Astrocyte (in vitro differentiated cells and primary cell): Measurements from ENCODE around the gene GALNT3. TPM values are rescaled to one million over a fixed set of nuclear protein-coding genes. Genes with fewer than 3 reads are reported as not detected.

Experiments used
- DNase-seq: peaks from one replicate; pipeline ENCODE4 v3.0.0-alpha.2; 2010; ENCODE audit warnings: low read depth
- FAIRE-seq: peaks from 2 replicates; lab custom pipeline; 2011; peaks lifted over from hg19 to GRCh38; lab: Jason Lieb, UNC
- H2AFZ ChIP-seq: 2 replicates; pipeline ENCODE4 v1.6.0; 2012; ENCODE audit warnings: low read depth, low read length, inconsistent platforms
- H3K27ac ChIP-seq: 2 replicates; pipeline ENCODE4 v1.5.1; 2011; ENCODE audit warnings: low read depth, low read length, inconsistent platforms
- H3K27me3 ChIP-seq: 2 replicates; pipeline ENCODE4 v1.6.0; 2011; ENCODE audit warnings: low read length, inconsistent platforms; ENCODE audit not compliant: insufficient read depth
- H3K36me3 ChIP-seq: 2 replicates; pipeline ENCODE4 v1.5.1; 2011; ENCODE audit warnings: low read length, inconsistent platforms; ENCODE audit not compliant: insufficient read depth
- H3K4me1 ChIP-seq: 2 replicates; pipeline ENCODE4 v1.5.1; 2011; ENCODE audit warnings: low read length, inconsistent platforms; ENCODE audit not compliant: insufficient read depth
- H3K4me2 ChIP-seq: 2 replicates; pipeline ENCODE4 v1.6.0; 2012; ENCODE audit warnings: low read length, inconsistent platforms
- H3K4me3 ChIP-seq: 2 replicates; pipeline ENCODE4 v1.5.1; 2011; ENCODE audit warnings: low read depth, mild to moderate bottlenecking, low read length, inconsistent platforms; ENCODE audit not compliant: insufficient read depth
- H3K79me2 ChIP-seq: 2 replicates; pipeline ENCODE4 v1.6.0; 2012; ENCODE audit warnings: mild to moderate bottlenecking, low read length, inconsistent platforms; ENCODE audit not compliant: insufficient read depth
- H3K9ac ChIP-seq: 2 replicates; pipeline ENCODE4 v1.6.0; 2012; ENCODE audit warnings: mild to moderate bottlenecking, low read length, inconsistent platforms
- H3K9me3 ChIP-seq: 2 replicates; pipeline ENCODE4 v1.5.1; 2012; ENCODE audit warnings: low read depth, mild to moderate bottlenecking, low read length, inconsistent platforms; ENCODE audit not compliant: insufficient read depth
- H4K20me1 ChIP-seq: 2 replicates; pipeline ENCODE4 v1.6.0; 2012; ENCODE audit warnings: low read length, inconsistent platforms; ENCODE audit not compliant: insufficient read depth
- H3K27ac Mint-ChIP-seq: one replicate; pipeline ENCODE4 v1.8.0; 2021; ENCODE audit warnings: mild to moderate bottlenecking, mixed read lengths; ENCODE audit not compliant: unreplicated experiment
- H3K27me3 Mint-ChIP-seq: one replicate; pipeline ENCODE4 v1.8.0; 2021; ENCODE audit warnings: low read depth, mixed read lengths; ENCODE audit not compliant: unreplicated experiment
- H3K36me3 Mint-ChIP-seq: one replicate; pipeline ENCODE4 v1.8.0; 2021; ENCODE audit warnings: low read depth, mixed read lengths; ENCODE audit not compliant: unreplicated experiment
- H3K4me1 Mint-ChIP-seq: one replicate; pipeline ENCODE4 v1.8.0; 2021; ENCODE audit warnings: low read depth, mixed read lengths; ENCODE audit not compliant: unreplicated experiment
- H3K4me3 Mint-ChIP-seq: one replicate; pipeline ENCODE4 v1.8.0; 2021; ENCODE audit warnings: mild to moderate bottlenecking, moderate library complexity, mixed read lengths; ENCODE audit not compliant: unreplicated experiment
- H3K9me3 Mint-ChIP-seq: one replicate; pipeline ENCODE4 v1.8.0; 2021; ENCODE audit warnings: mild to moderate bottlenecking, mixed read lengths; ENCODE audit not compliant: unreplicated experiment
- EZH2 ChIP-seq: IDR thresholded peaks from 2 replicates; pipeline ENCODE4 v1.6.1; 2012; ENCODE audit warnings: mild to moderate bottlenecking, low read length, inconsistent platforms; ENCODE audit not compliant: insufficient read depth
- total RNA-seq: library from RNA; stranded (reverse); gene quantifications from 2 replicates; pipeline ENCODE4 v1.2.1, GENCODE V29; 2021
- TF ChIP-seq, protein P1 (sequence below): IDR thresholded peaks from 2 replicates; pipeline ENCODE4 v1.5.1; 2011; ENCODE audit warnings: low read depth, mild to moderate bottlenecking, inconsistent platforms, low read length, moderate library complexity; ENCODE audit not compliant: insufficient read depth

Gene GALNT3
- total RNA-seq, 1 donor from 2014 or later = 16.4 TPM

DNA sequence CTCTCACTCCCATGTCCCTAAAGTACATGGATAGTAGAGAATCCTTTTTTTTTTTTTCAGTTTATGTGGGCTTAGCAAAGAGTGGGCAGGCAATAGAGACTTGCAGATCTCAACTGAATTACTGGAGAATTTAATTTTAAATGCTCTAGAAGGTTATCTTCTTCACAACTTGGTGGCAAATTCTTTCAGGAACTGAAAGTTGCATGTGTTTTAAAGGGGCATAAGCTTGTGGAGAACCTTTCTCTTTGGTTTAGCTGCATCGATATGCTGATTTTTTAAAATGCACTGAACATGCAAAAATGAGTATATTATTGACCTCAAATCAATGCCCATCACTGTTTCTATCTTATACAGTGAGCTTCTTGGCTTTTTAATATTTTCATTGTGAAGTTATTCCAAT lies 24.9 kb upstream of the GALNT3 start:
- DNase-seq (no peak), FAIRE-seq (no peak)
- Mint-ChIP-seq H3K27ac (no peak overlapping the region), H3K36me3 (no peaks in the 10 kb centered on the region), H3K4me1 (peaks cover 7% of the 10 kb centered on the region), H3K4me3 (no peak overlapping the region), H3K27me3 (no peaks in the 10 kb centered on the region), H3K9me3 (no peaks in the 10 kb centered on the region)
- H3K4me2 ChIP-seq = no peak overlapping the region
- no peaks in the 10 kb centered on the region for H3K27me3 ChIP-seq
- no peaks in the 10 kb centered on the region for H4K20me1 ChIP-seq
- H3K4me1 ChIP-seq = no peaks in the 10 kb centered on the region
- H3K27ac ChIP-seq = no peak overlapping the region
- no peak overlapping the region for H2AFZ ChIP-seq
- no peaks in the 10 kb centered on the region for H3K9me3 ChIP-seq
- no peak overlapping the region for H3K4me3 ChIP-seq
- TF ChIP-seq EZH2 = no peak
- no peaks in the 10 kb centered on the region for H3K36me3 ChIP-seq
- H3K9ac ChIP-seq = no peak overlapping the region
- no peaks in the 10 kb centered on the region for H3K79me2 ChIP-seq

DNA sequence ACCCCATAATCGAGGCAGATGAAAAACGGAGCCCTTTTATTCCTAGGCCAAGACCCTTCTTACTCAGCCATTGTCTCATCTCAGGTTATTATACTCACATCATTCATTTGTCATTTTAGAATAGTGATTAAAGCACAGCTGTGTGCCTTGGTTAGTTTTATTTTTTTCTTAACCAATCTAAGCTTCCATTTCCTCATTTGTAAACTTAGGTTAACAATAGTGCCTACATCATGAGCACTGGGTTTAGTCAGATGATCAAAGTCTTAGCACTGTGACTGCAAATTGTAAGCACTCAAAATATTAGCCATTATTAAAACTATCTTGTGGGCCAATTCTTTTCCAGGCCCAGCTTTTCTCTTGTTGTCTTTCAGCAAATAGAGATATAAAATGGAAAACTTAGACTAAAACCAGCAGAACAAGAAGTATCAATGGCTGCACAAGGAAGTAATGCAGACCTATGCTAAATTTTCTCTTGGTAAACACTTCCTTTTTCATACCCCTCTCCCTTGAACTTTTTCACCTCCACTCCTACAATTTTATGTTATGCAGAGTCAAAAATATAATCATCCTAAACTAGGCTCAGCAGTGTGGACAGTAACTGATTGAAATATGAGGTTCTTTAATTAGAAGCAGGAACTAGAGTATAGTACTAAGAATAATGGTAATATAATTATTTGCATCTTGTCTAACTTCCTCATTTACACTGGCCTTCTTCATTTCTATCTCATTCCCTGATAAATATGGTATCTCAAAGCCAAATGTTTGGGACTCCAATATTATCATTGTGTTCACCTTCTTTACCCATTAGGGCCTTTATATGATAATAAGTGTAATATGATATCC lies 21.5 kb upstream of the GALNT3 start:
- Histone ChIP-seq H3K4me3 (no peak overlapping the region), H3K79me2 (no peaks in the 10 kb centered on the region), H3K9ac (no peak overlapping the region), H3K27me3 (no peaks in the 10 kb centered on the region), H3K27ac (no peak overlapping the region), H3K4me1 (no peaks in the 10 kb centered on the region), H3K4me2 (no peak overlapping the region), H4K20me1 (no peaks in the 10 kb centered on the region), H3K9me3 (no peaks in the 10 kb centered on the region), H2AFZ (no peak overlapping the region), H3K36me3 (no peaks in the 10 kb centered on the region)
- no peak overlapping the region for H3K4me3 Mint-ChIP-seq
- H3K27ac Mint-ChIP-seq = no peak overlapping the region
- H3K27me3 Mint-ChIP-seq = no peaks in the 10 kb centered on the region
- H3K9me3 Mint-ChIP-seq = no peaks in the 10 kb centered on the region
- peaks cover 7% of the 10 kb centered on the region for H3K4me1 Mint-ChIP-seq
- no peak for DNase-seq
- H3K36me3 Mint-ChIP-seq = no peaks in the 10 kb centered on the region
- FAIRE-seq = no peak
- TF ChIP-seq, protein P1, sequence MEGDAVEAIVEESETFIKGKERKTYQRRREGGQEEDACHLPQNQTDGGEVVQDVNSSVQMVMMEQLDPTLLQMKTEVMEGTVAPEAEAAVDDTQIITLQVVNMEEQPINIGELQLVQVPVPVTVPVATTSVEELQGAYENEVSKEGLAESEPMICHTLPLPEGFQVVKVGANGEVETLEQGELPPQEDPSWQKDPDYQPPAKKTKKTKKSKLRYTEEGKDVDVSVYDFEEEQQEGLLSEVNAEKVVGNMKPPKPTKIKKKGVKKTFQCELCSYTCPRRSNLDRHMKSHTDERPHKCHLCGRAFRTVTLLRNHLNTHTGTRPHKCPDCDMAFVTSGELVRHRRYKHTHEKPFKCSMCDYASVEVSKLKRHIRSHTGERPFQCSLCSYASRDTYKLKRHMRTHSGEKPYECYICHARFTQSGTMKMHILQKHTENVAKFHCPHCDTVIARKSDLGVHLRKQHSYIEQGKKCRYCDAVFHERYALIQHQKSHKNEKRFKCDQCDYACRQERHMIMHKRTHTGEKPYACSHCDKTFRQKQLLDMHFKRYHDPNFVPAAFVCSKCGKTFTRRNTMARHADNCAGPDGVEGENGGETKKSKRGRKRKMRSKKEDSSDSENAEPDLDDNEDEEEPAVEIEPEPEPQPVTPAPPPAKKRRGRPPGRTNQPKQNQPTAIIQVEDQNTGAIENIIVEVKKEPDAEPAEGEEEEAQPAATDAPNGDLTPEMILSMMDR = no peak
- no peak for TF ChIP-seq EZH2

DNA sequence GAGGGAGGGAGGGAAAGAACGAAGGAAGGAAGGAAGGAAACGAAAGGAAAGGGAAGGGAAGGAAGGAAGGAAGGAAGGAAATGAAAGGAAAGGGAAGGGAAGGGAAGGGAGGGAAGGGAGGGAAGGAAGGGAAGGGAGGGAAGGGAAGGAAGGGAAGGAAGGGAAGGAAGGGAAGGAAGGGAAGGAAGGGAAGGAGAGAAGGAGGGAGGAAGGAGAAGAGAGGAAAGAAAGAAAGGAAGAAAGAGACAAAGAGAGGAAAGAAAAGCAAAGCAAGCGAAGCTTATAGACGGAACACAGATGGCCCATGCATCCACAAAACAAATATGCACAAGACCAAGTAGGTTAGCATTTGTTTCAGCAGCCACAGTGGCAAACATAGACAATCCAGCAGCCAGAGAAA lies 20.4 kb upstream of the GALNT3 start:
- no peak overlapping the region for H3K4me2 ChIP-seq
- no peak for FAIRE-seq
- Mint-ChIP-seq H3K36me3 (no peaks in the 10 kb centered on the region), H3K4me3 (no peak overlapping the region), H3K4me1 (peaks cover 4% of the 10 kb centered on the region), H3K9me3 (no peaks in the 10 kb centered on the region), H3K27ac (no peak overlapping the region), H3K27me3 (no peaks in the 10 kb centered on the region)
- H3K9ac ChIP-seq = no peak overlapping the region
- no peaks in the 10 kb centered on the region for H4K20me1 ChIP-seq
- TF ChIP-seq, protein P1 = no peak
- TF ChIP-seq EZH2 = no peak
- H3K27ac ChIP-seq = no peak overlapping the region
- no peaks in the 10 kb centered on the region for H3K27me3 ChIP-seq
- H2AFZ ChIP-seq = no peak overlapping the region
- H3K9me3 ChIP-seq = no peaks in the 10 kb centered on the region
- H3K36me3 ChIP-seq = no peaks in the 10 kb centered on the region
- no peaks in the 10 kb centered on the region for H3K79me2 ChIP-seq
- H3K4me1 ChIP-seq = no peaks in the 10 kb centered on the region
- H3K4me3 ChIP-seq = no peak overlapping the region
- no peak for DNase-seq
